ENCODE measurements around the gene CAMTA2. TPM values are rescaled to one million over a fixed set of nuclear protein-coding genes. Genes with fewer than 3 reads are reported as not detected.

Gene CAMTA2
- total and polyA plus RNA-seq, 4 donors, result 15.0 to 66.3 (median 49.6) TPM

DNA sequence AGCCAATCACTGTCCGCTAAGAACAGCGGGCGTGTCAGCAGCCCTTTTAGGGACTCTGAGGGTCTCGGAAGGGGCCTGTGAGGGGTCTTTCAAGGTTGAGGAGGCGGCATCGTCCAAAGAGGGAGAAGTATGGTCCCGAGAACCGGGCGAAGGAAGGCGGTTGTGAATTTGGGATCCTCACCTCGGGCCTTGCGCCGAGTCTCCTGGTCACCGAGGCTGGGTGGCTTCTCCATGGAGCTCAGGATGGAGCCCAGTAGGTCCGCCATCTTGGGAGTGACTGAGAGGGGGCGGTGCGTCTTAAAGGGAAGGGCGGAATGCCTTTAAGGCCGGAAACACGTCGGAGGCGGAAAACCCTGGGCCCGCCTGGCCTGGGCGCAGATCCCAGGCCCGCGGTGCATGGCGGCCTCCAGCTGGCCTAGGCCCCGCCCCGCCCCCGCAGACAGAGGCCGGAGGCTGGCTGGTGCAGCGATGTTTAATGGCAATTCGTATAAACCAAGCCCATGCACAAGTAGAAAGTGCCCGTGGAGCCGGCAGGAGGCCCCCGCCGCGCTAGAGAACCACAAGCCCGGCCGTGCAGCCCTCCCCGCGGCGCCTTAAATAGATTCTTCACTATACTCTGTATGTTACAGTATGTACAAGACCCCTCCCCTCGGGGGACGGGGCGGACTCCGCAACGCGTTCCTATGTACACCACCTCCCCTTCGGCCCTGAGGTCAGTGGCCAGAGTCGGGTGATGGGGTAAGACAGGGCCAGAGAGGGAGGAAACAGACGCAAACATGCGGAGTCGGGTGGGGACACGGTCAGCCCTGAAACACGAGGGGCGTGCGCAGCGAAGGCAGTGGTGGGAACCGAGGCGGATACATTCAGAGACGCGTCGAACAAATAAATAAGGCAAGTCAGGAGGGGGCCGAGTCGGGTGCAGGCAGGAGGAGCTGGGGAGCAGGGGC is 19.7 kb downstream of the CAMTA2 start, which contains the start of gene SPAG7:
SPAG7 (minus strand) TSS at position 279 of the 947 bp plus-strand sequence; CDS start at position 266, 13 bp downstream.
- H3K9ac ChIP-seq (ENCODE audit: insufficient read depth in 1 of 2, low read length in 2 of 2), result peak within 1 kb of the TSS; percentile 63 to 94
- peaks cover 4 to 26% (median 15%) of the 10 kb centered on the region in 4 donors for H3K36me3 ChIP-seq (ENCODE audit: control insufficient read depth in 4 of 4, insufficient read depth in 4 of 4, low read length in 4 of 4)
- DNase-seq, result peak; percentile 98 to 99 (median 98)
- peak; percentile 76 for ATAC-seq (ENCODE audit: insufficient read depth, low FRiP score)
- H3K4me3 ChIP-seq, result peak within 1 kb of the TSS; percentile 79
- peaks cover 4 to 21% (median 9%) of the 10 kb centered on the region in 5 donors for H3K4me1 ChIP-seq (ENCODE audit: control insufficient read depth in 5 of 5, insufficient read depth in 5 of 5, low read length in 5 of 5)
- peak within 1 kb of the TSS; percentile 94 to 95 for H3K27ac ChIP-seq (ENCODE audit: low read depth in 1 of 2, low read length in 1 of 2)
- H3K27me3 ChIP-seq (ENCODE audit: control insufficient read depth in 3 of 3, insufficient read depth in 3 of 3, low read length in 2 of 3), result no peaks in the 10 kb centered on the region
- 1% methylated on average over 60 to 66 of the region's 66 CpGs for WGBS, 2 donors
- H3K9me3 ChIP-seq (ENCODE audit: control insufficient read depth in 4 of 4, insufficient read depth in 3 of 4, low read length in 3 of 4), result no peaks in the 10 kb centered on the region
- TF ChIP-seq CTCF (IDR thresholded peaks at IDR 0.05; ENCODE audit: control extremely low read depth, extremely low read depth), result no peak

- Histone ChIP-seq H3K4me1 (ENCODE audit: control insufficient read depth in 5 of 5, insufficient read depth in 5 of 5, low read length in 5 of 5) (peaks cover 4 to 21% (median 9%) of the 10 kb centered on the region in 5 donors), H3K9ac (ENCODE audit: insufficient read depth in 1 of 2, low read length in 2 of 2) (peak overlapping the region in 1 of 2 donors; percentile 94), H3K27me3 (ENCODE audit: control insufficient read depth in 3 of 3, insufficient read depth in 3 of 3, low read length in 2 of 3) (no peaks in the 10 kb centered on the region), H3K4me3 (peak overlapping the region; percentile 79), H3K36me3 (ENCODE audit: control insufficient read depth in 4 of 4, insufficient read depth in 4 of 4, low read length in 4 of 4) (peaks cover 0 to 18% (median 13%) of the 10 kb centered on the region in 4 donors), H3K27ac (ENCODE audit: low read depth in 1 of 2, low read length in 1 of 2) (peak overlapping the region; percentile 94 to 95), H3K9me3 (ENCODE audit: control insufficient read depth in 4 of 4, insufficient read depth in 3 of 4, low read length in 3 of 4) (no peaks in the 10 kb centered on the region)
- peak; percentile 90 for ATAC-seq (ENCODE audit: insufficient read depth, low FRiP score)
- peak; percentile 100 for DNase-seq
- TF ChIP-seq CTCF (IDR thresholded peaks at IDR 0.05; ENCODE audit: control extremely low read depth, extremely low read depth), result no peak
- 0% methylated on average over 42 of the region's 42 CpGs for WGBS, 2 donors
These were observed 20.5 kb downstream of the CAMTA2 start for GRCh38 chr17:4966844-4967538.

- Histone ChIP-seq H3K4me3 (no peak overlapping the region), H3K36me3 (ENCODE audit: control insufficient read depth in 4 of 4, insufficient read depth in 4 of 4, low read length in 4 of 4) (peaks cover 0 to 18% (median 16%) of the 10 kb centered on the region in 4 donors), H3K9ac (ENCODE audit: insufficient read depth in 1 of 2, low read length in 2 of 2) (no peak overlapping the region), H3K4me1 (ENCODE audit: control insufficient read depth in 5 of 5, insufficient read depth in 5 of 5, low read length in 5 of 5) (peaks cover 4 to 21% (median 9%) of the 10 kb centered on the region in 5 donors), H3K9me3 (ENCODE audit: control insufficient read depth in 4 of 4, insufficient read depth in 3 of 4, low read length in 3 of 4) (no peaks in the 10 kb centered on the region), H3K27me3 (ENCODE audit: control insufficient read depth in 3 of 3, insufficient read depth in 3 of 3, low read length in 2 of 3) (no peaks in the 10 kb centered on the region), H3K27ac (ENCODE audit: low read depth in 1 of 2, low read length in 1 of 2) (peak overlapping the region in 1 of 2 donors; percentile 63)
- no peak for TF ChIP-seq CTCF (IDR thresholded peaks at IDR 0.05; ENCODE audit: control extremely low read depth, extremely low read depth)
- DNase-seq (no peak), ATAC-seq (ENCODE audit: insufficient read depth, low FRiP score) (no peak)
- 93 to 94% methylated on average over 15 of the region's 15 CpGs for WGBS, 2 donors
These were observed 22.0 kb downstream of the CAMTA2 start for GRCh38 chr17:4965311-4965986.

Data from lung (tissue), 12 donors.